ENCODE results near the gene TRIM15.

Gene TRIM15

GRCh38 chr6:30149858-30150550 is 13.3 kb upstream of the TRIM15 start:
- no peaks in the 10 kb centered on the region for H3K9me3 ChIP-seq
- no peak overlapping the region for H3K27ac ChIP-seq
- intact Hi-C loops (cut with DNase I; ENCODE audit: low total_unique reads) = no loop called here
- no peak for TF ChIP-seq CTCF (IDR thresholded peaks at IDR 0.05)
- no peak for DNase-seq
- H3K27me3 ChIP-seq = peaks cover 0 to 35% of the 10 kb centered on the region in 2 donors
- H3K4me1 ChIP-seq = peaks cover 0 to 4% (median 0%) of the 10 kb centered on the region in 4 donors
- H3K36me3 ChIP-seq = no peaks in the 10 kb centered on the region
- no peak overlapping the region for H3K4me3 ChIP-seq

GRCh38 chr6:30150671-30151395 is 12.5 kb upstream of the TRIM15 start:
- H3K9me3 ChIP-seq = no peaks in the 10 kb centered on the region
- H3K27ac ChIP-seq = no peak overlapping the region
- no peaks in the 10 kb centered on the region for H3K36me3 ChIP-seq
- H3K4me1 ChIP-seq = peaks cover 0 to 5% (median 0%) of the 10 kb centered on the region in 4 donors
- no peak for TF ChIP-seq CTCF (IDR thresholded peaks at IDR 0.05)
- intact Hi-C loops (cut with DNase I; ENCODE audit: low total_unique reads) = no loop called here
- H3K27me3 ChIP-seq = peaks cover 0 to 31% of the 10 kb centered on the region in 2 donors
- no peak overlapping the region for H3K4me3 ChIP-seq
- no peak for DNase-seq

- peaks cover 0 to 5% (median 2%) of the 10 kb centered on the region in 4 donors for H3K4me1 ChIP-seq
- no peak overlapping the region for H3K4me3 ChIP-seq
- H3K9me3 ChIP-seq = no peaks in the 10 kb centered on the region
- intact Hi-C loops (cut with DNase I; ENCODE audit: low total_unique reads) = no loop called here
- H3K27ac ChIP-seq = no peak overlapping the region
- peaks cover 0 to 25% of the 10 kb centered on the region in 2 donors for H3K27me3 ChIP-seq
- no peak for DNase-seq
- no peak for TF ChIP-seq CTCF (IDR thresholded peaks at IDR 0.05)
- no peaks in the 10 kb centered on the region for H3K36me3 ChIP-seq
These were observed 11.8 kb upstream of the TRIM15 start for GRCh38 chr6:30151580-30151979.

- intact Hi-C loops (cut with DNase I; ENCODE audit: low total_unique reads) = no loop called here
- H3K36me3 ChIP-seq = no peaks in the 10 kb centered on the region
- H3K9me3 ChIP-seq = no peaks in the 10 kb centered on the region
- no peak overlapping the region for H3K4me3 ChIP-seq
- no peak for TF ChIP-seq CTCF (IDR thresholded peaks at IDR 0.05)
- no peak for DNase-seq
- no peak overlapping the region for H3K27ac ChIP-seq
- peaks cover 0 to 25% of the 10 kb centered on the region in 2 donors for H3K27me3 ChIP-seq
- H3K4me1 ChIP-seq = peaks cover 0 to 5% (median 2%) of the 10 kb centered on the region in 4 donors
These were observed 11.2 kb upstream of the TRIM15 start for GRCh38 chr6:30152016-30152673.

- Histone ChIP-seq H3K4me1 (peaks cover 0 to 5% (median 2%) of the 10 kb centered on the region in 4 donors), H3K27ac (no peak overlapping the region), H3K27me3 (peaks cover 0 to 17% of the 10 kb centered on the region in 2 donors), H3K9me3 (no peaks in the 10 kb centered on the region), H3K4me3 (no peak overlapping the region), H3K36me3 (no peaks in the 10 kb centered on the region)
- no peak for DNase-seq
- intact Hi-C loops (cut with DNase I; ENCODE audit: low total_unique reads) = no loop called here
- TF ChIP-seq CTCF (IDR thresholded peaks at IDR 0.05) = no peak
These were observed 10.3 kb upstream of the TRIM15 start for GRCh38 chr6:30152910-30153610.
